OCI-LY1 (cell line): ENCODE data around the gene STK40.

ENCODE experiments used
- H2AFZ ChIP-seq: fragments of 200-600 bp; sonication (generic), shearing (Covaris generic); 2 replicates; pipeline ENCODE4 v1.6.0; 2014; ENCODE audit warnings: antibody characterized with exemption, mild to moderate bottlenecking, low read length
- H3F3A ChIP-seq: fragments of 200-600 bp; sonication (generic), shearing (Covaris generic); 2 replicates; pipeline ENCODE4 v1.6.0; 2014; ENCODE audit warnings: mild to moderate bottlenecking, antibody characterized with exemption, low read length, moderate library complexity; ENCODE audit not compliant: insufficient read depth
- H3K27ac ChIP-seq: fragments of 200-600 bp; sonication (generic); 2 replicates; pipeline ENCODE4 v1.5.1; 2014; ENCODE audit warnings: low read length, mixed run types, mild to moderate bottlenecking, low read depth; ENCODE audit not compliant: poor library complexity, severe bottlenecking
- H3K27me3 ChIP-seq: fragments of 200-600 bp; sonication (generic); 2 replicates; pipeline ENCODE4 v1.6.0; 2014; ENCODE audit warnings: antibody characterized with exemption, mild to moderate bottlenecking, low read length, moderate library complexity; ENCODE audit not compliant: insufficient read depth
- H3K36me3 ChIP-seq: fragments of 200-600 bp; sonication (generic); 2 replicates; pipeline ENCODE4 v1.6.1; 2014; ENCODE audit warnings: mild to moderate bottlenecking, antibody characterized with exemption, low read length, moderate library complexity, mixed read lengths; ENCODE audit not compliant: insufficient read depth
- H3K4me1 ChIP-seq: fragments of 200-600 bp; sonication (generic); 2 replicates; pipeline ENCODE4 v1.5.1; 2014; ENCODE audit warnings: mild to moderate bottlenecking, low read length, moderate library complexity; ENCODE audit not compliant: insufficient read depth, severe bottlenecking
- H3K4me2 ChIP-seq: fragments of 200-600 bp; sonication (generic), shearing (Covaris generic); 2 replicates; pipeline ENCODE4 v1.6.1; 2014; ENCODE audit warnings: low read length
- H3K4me3 ChIP-seq: fragments of 200-600 bp; sonication (generic); 2 replicates; pipeline ENCODE4 v1.5.1; 2014; ENCODE audit warnings: low read length, low read depth, mild to moderate bottlenecking, mixed read lengths; ENCODE audit not compliant: poor library complexity, severe bottlenecking
- H3K79me2 ChIP-seq: fragments of 200-600 bp; shearing (Covaris generic); 2 replicates; pipeline ENCODE4 v1.6.1; 2016; ENCODE audit warnings: mixed run types, low read length, mixed read lengths; ENCODE audit not compliant: insufficient read depth
- H3K9ac ChIP-seq: fragments of 200-600 bp; sonication (generic), shearing (Covaris generic); 2 replicates; pipeline ENCODE4 v1.6.1; 2014; ENCODE audit warnings: mild to moderate bottlenecking, low read length, mixed read lengths
- H3K9me2 ChIP-seq: fragments of 200-600 bp; sonication (generic), shearing (Covaris generic); 2 replicates; pipeline ENCODE4 v1.6.1; 2014; ENCODE audit warnings: low read depth, mild to moderate bottlenecking, low read length, mixed read lengths
- H3K9me3 ChIP-seq: fragments of 200-600 bp; shearing (Covaris generic); 2 replicates; pipeline ENCODE4 v1.6.1; 2014; ENCODE audit warnings: low read length, mixed read lengths
- H4K20me1 ChIP-seq: fragments of 200-600 bp; sonication (generic), shearing (Covaris generic); 2 replicates; pipeline ENCODE4 v1.6.0; 2016; ENCODE audit warnings: mild to moderate bottlenecking, low read length; ENCODE audit not compliant: insufficient read depth
- CTCF ChIP-seq: fragments of 200-600 bp; sonication (generic), shearing (Covaris generic); IDR thresholded peaks from 2 replicates; pipeline ENCODE4 v1.5.1; 2017; ENCODE audit warnings: mild to moderate bottlenecking, antibody characterized with exemption, low read length, moderate library complexity, mixed read lengths
- EZH2 ChIP-seq: fragments of 200-600 bp; sonication (generic), shearing (Covaris generic); IDR thresholded peaks from 2 replicates; pipeline ENCODE4 v1.8.0; 2017; ENCODE audit warnings: borderline replicate concordance, mixed run types, mild to moderate bottlenecking, antibody characterized with exemption, low read length, moderate library complexity, mixed read lengths

Gene STK40

GRCh38 chr1:36400514-36400824 is 14.7 kb upstream of the STK40 start:
- no peak overlapping the region for H3K4me2 ChIP-seq
- H3K27me3 ChIP-seq = no peaks in the 10 kb centered on the region
- H3K9me3 ChIP-seq = peaks cover 10% of the 10 kb centered on the region; the same call in 1 of the 2 replicates
- no peaks in the 10 kb centered on the region for H3K36me3 ChIP-seq
- H3K9me2 ChIP-seq = no peaks in the 10 kb centered on the region
- H3K4me3 ChIP-seq = no peak overlapping the region
- H3K9ac ChIP-seq = no peak overlapping the region
- no peaks in the 10 kb centered on the region for H4K20me1 ChIP-seq
- no peak for TF ChIP-seq EZH2
- no peak for TF ChIP-seq CTCF
- H3K4me1 ChIP-seq = peaks cover 28% of the 10 kb centered on the region
- H2AFZ ChIP-seq = no peak overlapping the region
- H3K79me2 ChIP-seq = no peaks in the 10 kb centered on the region
- H3F3A ChIP-seq = 0 out of 2 replicates have a peak, but pooled peaks cover 5% of the 10 kb centered on the region
- no peak overlapping the region for H3K27ac ChIP-seq

- Histone ChIP-seq H3K36me3 (peaks cover 8% of the 10 kb centered on the region), H3K4me3 (peak overlapping the region; percentile 77), H3K9me2 (no peaks in the 10 kb centered on the region), H3K4me1 (peaks cover 39% of the 10 kb centered on the region), H2AFZ (peak overlapping the region; percentile 61; the same call in 1 of the 2 replicates), H3K79me2 (no peaks in the 10 kb centered on the region), H3K4me2 (peak overlapping the region; percentile 61), H3K9ac (peak overlapping the region; percentile 82), H3F3A (0 out of 2 replicates have a peak, but pooled peaks cover 5% of the 10 kb centered on the region), H3K9me3 (peaks cover 10% of the 10 kb centered on the region; the same call in 1 of the 2 replicates), H4K20me1 (no peaks in the 10 kb centered on the region), H3K27me3 (no peaks in the 10 kb centered on the region), H3K27ac (peak overlapping the region; percentile 47)
- TF ChIP-seq EZH2 = no peak
- TF ChIP-seq CTCF = no peak
Observed at GRCh38 chr1:36398370-36398977, 12.8 kb upstream of the STK40 start.

GRCh38 chr1:36397378-36398230 is 11.9 kb upstream of the STK40 start, which contains the start of gene LSM10:
Gene LSM10, minus strand, starts transcription at chr1:36397908. Its CDS starts 3,779 bp downstream, at chr1:36394129.
- H3K4me3 ChIP-seq = peak within 1 kb of the TSS; percentile 77
- TF ChIP-seq EZH2 = no peak
- no peak for TF ChIP-seq CTCF
- no peaks in the 10 kb centered on the region for H4K20me1 ChIP-seq
- no peaks in the 10 kb centered on the region for H3K79me2 ChIP-seq
- peak within 1 kb of the TSS; percentile 61 for H3K4me2 ChIP-seq
- 0 out of 2 replicates have a peak, but pooled peaks cover 5% of the 10 kb centered on the region for H3F3A ChIP-seq
- peak within 1 kb of the TSS; percentile 61 for H3K27ac ChIP-seq
- peaks cover 47% of the 10 kb centered on the region for H3K4me1 ChIP-seq
- H3K27me3 ChIP-seq = no peaks in the 10 kb centered on the region
- peaks cover 17% of the 10 kb centered on the region for H3K36me3 ChIP-seq
- H3K9ac ChIP-seq = peak within 1 kb of the TSS; percentile 82
- H3K9me2 ChIP-seq = no peaks in the 10 kb centered on the region
- peaks cover 10% of the 10 kb centered on the region; the same call in 1 of the 2 replicates for H3K9me3 ChIP-seq
- peak within 1 kb of the TSS; percentile 77; the same call in 1 of the 2 replicates for H2AFZ ChIP-seq
